ENCODE measurements around the gene AGAP3.

The AGAP3 gene

GRCh38 chr7:151142686-151143040 is 56.4 kb downstream of the AGAP3 start:
- no peak overlapping the region for H3K27ac ChIP-seq
- TF ChIP-seq CTCF (conservative IDR thresholded peaks at IDR 0.05), result no peak
- no peak for TF ChIP-seq ZFX (IDR thresholded peaks at IDR 0.05)

- TF ChIP-seq ZFX (IDR thresholded peaks at IDR 0.05) (no peak), CTCF (conservative IDR thresholded peaks at IDR 0.05) (no peak)
- H3K27ac ChIP-seq, result no peak overlapping the region
These were observed 57.2 kb downstream of the AGAP3 start for GRCh38 chr7:151143261-151144015.

GRCh38 chr7:151144387-151144786 is 58.1 kb downstream of the AGAP3 start:
- H3K27ac ChIP-seq, result no peak overlapping the region
- TF ChIP-seq CTCF (conservative IDR thresholded peaks at IDR 0.05) (no peak), ZFX (IDR thresholded peaks at IDR 0.05) (no peak)

GRCh38 chr7:151146761-151147160 is 60.5 kb downstream of the AGAP3 start:
- no peak overlapping the region for H3K27ac ChIP-seq
- TF ChIP-seq CTCF (conservative IDR thresholded peaks at IDR 0.05) (no peak), ZFX (IDR thresholded peaks at IDR 0.05) (no peak)

GRCh38 chr7:151148319-151149259 is 62.3 kb downstream of the AGAP3 start:
- TF ChIP-seq ZFX (IDR thresholded peaks at IDR 0.05), result no peak
- TF ChIP-seq CTCF (conservative IDR thresholded peaks at IDR 0.05), result no peak
- H3K27ac ChIP-seq, result no peak overlapping the region

- no peak for TF ChIP-seq ZFX (IDR thresholded peaks at IDR 0.05)
- no peak for TF ChIP-seq CTCF (conservative IDR thresholded peaks at IDR 0.05)
- H3K27ac ChIP-seq, result no peak overlapping the region
These were observed 64.1 kb downstream of the AGAP3 start for GRCh38 chr7:151150388-151150787.

Measured in C4-2B (cell line).